ENCODE measurements around the gene NRM.
"Not testable (repeated sequence)": the region's sequence is repeated elsewhere in the genome, so short reads cannot be mapped to it uniquely, and the experiment has no call there.

The NRM gene

GRCh38 chr6:30687659-30688431 is 2.9 kb downstream of the NRM start:
- FAIRE-seq: no peak

DNA sequence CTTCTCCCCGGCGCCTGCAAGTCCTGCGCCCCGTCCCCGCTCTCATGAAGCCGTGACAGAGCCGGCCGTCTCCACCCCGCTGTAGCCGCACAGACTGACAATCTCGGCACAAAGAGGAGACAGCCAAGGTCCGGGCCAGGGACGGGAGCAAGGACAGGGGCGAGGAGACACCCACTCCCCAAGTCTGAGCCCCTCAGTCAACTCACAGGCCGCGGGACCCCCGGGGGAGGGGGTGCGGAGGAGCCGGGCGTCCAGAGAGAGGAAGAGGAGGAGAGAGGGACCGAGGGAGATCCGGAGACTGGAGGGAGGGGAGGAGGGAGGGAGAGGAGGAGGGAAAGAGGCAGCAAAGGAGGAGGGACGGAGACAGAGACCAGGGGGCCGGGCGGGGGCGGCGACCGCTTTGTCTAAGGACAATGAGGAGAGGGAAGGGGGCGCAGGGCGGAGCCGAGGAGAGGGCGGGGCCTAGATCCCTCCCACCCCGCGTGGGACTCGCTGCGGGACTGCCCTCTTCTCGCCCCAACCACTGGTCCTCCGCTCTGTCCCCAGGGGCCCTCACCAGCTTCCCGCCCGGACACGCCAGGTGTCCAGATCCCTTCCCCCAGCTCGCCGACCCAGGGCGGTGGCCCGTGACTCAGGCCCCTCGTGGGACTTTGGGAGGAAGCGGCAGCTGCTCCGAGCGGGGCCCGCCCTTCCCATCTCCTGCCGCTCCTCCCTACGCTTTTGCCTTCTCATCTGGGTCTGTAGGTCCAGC is 3.7 kb downstream of the NRM start:
- FAIRE-seq: no peak

DNA sequence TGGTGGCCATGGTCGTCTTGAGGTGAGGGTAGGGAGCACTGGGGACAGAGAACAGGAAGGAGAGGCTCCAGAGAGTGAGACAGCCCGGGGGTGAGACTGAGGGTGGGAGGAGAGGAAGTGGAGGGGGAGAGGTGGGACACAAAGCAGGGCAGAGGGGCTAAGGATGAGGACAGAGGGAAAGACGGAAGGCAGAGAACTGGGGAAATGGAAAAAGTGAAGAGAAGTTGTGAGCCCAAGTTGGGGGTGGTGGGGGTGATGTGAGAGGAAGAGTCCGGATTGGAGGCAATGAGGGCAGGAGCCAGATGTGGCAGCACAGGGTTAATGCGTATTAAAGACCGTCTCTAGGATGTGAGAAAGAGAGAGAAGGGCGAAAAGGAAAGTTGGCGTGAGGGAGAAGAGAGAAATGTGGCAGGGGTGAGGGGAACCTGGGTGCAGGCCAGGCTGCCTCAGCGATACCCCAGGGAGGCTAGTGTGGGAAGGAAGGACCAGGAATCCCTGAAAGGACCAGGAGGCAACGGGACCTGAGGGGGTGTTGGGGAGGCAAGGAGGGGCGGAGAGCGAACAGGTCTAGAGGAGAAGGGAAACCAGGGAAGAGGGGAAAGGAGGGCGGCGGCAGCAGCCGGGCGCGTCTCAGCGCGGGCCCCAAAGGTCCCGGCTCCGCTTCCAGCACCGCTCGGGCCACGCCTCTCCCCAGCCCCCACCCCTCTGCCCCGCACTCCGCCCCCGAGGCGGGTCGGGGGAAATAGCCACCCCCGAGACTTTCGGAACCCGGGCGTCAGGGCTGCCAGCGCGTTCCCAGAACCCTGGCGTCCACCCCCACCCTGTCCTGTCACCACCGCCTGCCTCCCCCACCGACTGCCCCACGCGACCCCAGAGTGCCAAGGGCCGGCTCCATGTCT is 4.5 kb downstream of the NRM start, which contains the start of gene PPP1R18:
TSS of gene PPP1R18 (minus strand) at position 637 of the 899 bp plus-strand sequence. CDS start at position 10, 627 bp downstream.
- FAIRE-seq: no peak

DNA sequence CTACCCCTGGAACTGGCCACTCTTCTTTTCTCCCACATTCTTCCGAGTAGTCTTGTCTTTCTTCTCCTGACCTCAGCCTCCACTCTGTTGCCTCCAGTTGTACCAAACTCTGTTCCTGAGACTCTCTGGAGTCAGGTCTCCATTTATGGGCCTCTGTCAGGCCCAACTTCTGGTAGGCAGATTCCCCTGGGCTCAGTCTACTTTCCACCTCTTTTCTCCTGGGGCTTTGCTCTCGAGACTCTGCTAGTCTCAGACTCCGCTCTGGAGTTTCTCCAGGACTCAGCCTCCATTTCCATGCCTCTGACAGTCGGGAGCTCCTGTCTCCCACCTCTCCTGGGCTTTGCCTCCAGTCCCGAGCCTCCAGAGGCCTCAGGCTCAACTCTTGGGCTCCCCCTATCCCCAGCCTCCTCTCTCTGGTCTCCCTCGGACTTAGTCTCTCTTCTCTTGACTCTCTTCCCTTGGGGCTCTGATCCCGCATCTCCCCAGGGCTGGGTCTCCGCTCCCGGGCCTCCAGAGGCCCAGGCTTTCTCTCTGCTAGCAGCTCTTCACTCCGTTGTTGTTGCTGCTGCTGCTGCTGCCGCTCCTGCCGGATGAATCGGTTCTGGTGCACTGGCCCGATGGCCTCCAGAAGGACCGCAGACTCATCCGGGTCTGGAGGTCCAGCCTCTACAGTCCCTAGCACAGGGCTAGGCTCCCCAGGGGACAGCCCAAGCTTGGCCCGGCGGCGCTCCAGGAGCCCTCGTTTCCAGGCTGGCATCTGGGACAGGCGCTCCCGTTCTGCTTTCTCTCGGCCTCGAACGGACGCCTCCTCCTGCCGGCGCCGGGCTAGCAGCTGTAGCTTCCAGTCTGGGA is 5.4 kb downstream of the NRM start:
- FAIRE-seq: no peak

GRCh38 chr6:30684386-30685156 is 6.2 kb downstream of the NRM start:
- FAIRE-seq: no peak

DNA sequence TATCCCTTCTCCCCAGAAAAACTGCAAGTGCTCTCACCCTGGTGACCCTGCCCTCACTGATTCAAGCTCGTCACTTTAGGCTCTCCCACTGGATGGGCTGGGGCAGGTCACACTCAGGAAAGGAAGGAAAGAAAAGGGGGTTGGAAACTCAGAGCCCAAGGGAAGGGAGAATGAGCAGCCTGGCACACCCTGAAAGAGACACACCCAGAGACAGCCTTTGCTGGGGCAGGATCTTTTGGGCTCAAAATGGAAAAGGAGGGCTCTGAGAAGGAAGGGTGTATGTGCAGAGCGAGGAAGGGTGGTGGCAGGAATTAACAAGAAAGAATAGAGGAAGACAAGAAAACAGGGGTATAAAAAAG is 6.8 kb downstream of the NRM start:
- FAIRE-seq: no peak

DNA sequence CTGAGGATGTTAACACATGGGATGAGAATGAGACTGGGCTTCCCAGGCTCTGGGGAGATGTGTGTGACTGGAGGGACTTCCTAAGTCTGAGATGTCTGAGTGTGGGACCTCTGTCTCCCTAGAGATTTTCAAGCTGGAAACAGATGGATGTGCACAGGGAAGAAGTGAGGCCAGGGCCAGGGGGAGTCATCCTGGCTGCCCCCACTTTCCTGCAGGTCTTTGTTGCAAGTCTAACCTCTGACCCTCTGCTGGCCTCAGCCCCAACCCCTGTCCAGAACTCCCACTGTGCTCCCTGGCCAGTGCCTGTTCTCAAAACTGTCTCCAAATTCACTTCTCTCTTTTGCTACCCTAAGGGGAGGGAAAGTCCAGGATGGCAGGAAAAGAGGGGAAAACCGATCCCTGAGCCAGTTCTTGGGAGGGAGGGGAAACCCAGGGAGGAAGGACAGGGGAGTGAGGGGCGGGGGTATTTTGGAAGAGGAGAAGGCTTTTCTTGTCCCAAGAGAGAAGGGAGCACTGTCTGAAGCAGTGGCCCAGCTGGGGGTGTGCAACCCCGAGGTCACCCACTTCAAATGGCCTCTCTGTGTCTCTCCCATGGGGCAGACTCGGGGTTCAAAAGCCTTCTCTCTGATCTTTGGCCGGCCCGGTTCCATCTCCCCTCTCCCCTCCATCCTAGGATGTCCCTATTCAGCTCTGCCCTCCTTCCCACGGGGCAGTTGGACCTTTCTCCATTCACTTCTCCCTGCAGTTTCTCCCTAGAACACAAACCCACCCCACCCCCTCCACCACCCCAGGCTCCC is 7.4 kb downstream of the NRM start:
- FAIRE-seq: no peak

DNA sequence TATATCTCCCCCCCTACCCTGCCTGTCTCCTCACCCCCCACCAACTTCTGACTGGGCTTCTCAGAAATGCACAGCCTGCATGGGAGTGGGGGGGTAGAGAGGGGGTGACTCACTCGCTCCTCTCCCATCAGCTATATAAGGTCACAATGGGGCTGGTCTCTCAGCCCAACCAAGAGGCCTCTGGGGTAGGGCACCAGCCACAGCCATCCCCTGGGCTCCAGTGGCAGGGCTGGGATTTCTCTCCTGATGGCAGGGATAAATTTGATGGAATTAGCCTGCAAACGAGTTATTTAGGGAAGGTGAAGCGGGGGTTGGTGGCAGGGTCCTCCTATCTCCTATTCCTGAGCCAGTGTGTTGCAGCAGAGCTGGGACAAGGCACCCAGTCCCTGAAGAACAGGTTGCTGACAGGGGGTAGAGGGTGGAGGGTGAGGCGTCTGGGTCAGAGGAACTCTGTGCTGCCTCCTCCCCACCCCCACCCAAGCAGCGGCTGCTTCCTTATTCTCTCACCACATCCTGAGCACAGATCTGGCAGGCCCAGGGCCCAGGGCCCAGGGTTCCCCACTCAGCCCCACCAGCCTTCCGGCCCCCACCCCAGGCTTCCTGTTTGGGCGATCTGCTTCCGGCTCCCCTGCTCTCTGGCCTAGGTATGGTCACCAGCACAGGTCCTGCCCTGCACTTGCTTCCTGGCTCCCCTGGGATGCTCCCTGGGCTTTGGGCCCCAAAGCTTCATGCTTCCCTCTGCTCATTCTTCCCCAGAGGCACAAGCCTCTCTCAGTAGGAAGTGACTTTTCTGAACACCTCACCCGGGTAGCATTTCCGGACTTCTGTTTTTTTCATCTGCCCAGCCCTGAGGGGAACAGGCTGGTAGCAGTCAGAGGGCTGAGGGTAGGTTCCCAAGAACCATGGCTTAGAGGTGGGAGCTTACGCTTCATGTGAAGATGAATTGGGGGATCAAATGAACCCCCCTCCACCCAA is 8.4 kb downstream of the NRM start:
- FAIRE-seq: no peak

DNA sequence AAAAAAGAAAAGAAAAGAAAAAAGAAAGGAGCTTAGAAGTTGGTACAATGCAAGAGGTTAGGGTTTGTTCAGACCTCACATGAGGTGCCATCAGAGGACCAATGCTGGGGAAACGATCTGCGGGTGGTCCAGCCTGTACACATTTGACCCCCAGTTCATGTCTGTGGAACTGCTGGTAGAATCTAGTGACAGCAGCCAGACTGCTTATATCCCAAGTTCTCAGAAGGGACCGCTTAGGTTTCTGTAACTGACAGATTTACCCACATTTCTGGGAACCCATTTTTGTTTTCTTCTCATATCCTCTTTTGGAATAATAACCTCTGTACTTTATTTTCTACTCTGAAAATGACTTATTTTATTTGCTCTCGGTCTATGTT is 9.0 kb downstream of the NRM start:
- FAIRE-seq: no peak

DNA sequence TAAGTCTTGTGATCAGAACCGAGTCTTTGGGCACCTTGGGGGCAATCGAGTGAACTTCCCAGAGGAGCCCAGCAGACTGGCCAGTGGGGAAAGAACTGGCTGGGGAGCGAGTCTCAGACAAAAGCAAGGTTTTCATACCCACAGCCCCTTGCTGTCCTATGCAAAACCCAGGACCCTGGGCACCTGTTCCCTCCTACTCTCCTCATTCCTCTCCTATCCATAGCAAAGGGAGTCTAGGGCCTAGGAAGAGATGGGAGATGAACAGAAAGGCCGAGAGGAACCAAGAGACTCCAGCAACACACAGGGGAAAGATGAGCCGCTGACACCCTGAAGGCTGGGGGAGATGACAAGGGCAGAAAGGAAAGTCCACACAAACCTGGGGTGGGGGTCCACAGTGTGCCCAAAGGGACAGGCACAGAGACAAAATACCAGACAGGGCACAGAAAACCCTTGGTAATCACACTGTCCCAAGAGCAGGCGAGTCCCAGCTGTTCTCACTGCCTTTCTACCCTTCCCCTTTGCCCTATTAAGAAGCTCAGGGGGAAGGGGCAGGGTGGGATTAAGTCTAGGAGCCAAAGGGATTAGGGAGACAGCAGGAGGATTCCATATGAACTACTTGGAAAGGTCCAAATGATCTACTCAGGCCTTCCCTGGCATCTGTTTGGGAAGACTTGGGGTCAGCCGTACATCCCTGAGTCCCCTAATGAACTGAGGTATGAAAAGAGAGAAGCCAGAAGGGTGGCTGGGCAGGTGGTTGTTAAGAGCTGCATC is 10.8 kb downstream of the NRM start:
- FAIRE-seq: no peak

GRCh38 chr6:30678964-30679726 is 11.6 kb downstream of the NRM start:
- FAIRE-seq: no peak

- FAIRE-seq: no peak
These were observed 14.0 kb downstream of the NRM start for GRCh38 chr6:30676660-30677285.

DNA sequence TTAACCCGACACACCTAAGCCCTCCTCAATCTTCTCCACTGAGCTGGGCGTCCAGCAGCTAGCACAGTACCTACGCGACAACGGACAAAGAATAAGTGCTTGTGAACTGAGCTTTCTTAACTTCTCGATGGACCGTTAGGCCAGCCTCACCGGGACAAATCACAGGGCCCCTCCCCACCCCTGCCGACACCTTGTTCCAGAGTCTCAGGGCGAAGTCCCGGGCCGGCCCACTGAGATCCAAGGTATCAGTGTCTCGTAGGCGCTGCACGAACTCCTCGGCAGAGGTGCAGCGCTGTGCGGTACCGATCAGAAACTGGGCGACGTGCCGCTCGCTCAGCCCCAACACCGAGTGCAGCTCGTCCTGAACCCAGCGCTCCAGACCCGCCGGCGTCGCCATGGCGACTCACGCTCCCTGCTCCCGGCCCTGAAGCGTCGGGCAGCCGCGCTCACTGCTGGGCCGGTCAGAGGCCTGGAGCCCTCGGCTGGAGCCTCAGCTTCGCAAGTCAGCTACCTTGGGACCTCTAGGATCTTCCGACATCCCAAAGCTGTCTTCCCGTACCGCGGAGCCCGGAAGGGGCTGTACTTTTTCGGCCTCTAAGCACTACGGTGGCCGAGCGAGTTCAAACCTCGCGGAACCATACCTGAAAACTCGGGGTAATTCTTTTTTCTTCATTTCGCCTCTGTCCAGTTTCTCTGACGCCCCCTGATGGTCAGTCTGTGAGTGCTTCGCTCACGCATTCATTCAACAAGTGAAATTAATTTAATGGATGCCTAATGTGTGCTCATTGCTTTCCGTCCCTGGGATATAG is 18.1 kb downstream of the NRM start, which contains the start of gene DHX16:
TSS of gene DHX16 (minus strand) at position 562 of the 809 bp plus-strand sequence. CDS start at position 397, 165 bp downstream.
- FAIRE-seq: peak; percentile 94

DNA sequence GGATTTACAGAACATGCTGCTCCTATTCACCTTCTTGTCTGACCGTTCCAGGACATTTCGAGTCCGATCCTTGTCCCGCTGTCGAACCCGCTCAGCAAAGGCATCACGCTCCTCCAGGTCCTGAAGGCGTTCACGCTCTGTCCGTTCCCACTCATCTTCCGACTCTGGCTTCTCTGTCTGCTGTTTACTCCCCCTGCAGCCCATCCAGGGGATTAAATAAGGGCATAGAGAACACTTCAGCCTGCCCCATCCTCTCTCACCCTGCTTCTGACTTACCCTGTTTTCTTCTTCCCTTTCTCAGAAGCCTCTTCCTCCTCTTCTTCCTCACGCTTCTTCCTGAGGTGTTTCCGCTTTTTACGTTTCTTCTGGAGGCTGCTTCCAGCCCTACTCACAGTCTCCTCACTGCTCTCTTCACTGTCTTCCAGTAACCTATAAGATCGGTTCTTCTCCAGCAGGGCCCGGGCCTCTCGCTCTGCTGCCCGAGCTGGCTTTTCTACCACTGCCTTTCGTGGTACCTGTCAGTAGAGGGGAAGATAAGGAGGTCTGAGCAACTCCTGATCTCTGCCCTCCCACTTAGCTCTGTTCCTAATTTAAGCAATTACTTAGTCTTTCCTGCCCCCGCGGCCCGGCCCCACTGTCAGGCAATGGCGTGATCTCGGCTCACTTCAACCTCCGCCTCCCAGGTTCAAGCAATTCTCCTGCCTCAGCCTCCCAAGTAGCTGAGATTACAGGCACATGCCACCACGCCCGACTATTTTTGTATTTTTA is 19.8 kb downstream of the NRM start:
- FAIRE-seq: no peak

DNA sequence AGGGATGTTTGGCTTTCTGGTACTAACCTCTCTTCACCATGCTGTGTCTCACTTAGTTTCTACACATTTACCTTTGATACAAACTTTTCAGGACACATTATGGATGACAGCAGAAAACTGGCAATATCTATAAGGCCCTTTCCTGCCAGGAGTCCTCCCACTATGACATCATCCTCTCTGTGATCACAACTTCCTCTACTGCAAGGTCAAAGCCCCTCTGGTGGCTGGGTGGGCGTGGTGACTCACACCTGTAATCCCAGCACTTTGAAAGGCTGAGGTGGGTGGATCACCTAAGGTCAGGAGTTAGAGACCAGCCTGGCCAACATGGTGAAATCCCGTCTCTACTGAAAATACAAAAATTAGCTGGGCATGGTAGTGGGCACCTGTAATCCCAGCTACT is 24.5 kb downstream of the NRM start:
- not testable (repeated sequence) for FAIRE-seq
